HG02885 (cell line): ENCODE data around the gene BABAM2.

Experiments
- ATAC-seq: cut with Tn5 transposase; IDR thresholded peaks from one replicate; pipeline ENCODE4 v1.9.1; 2021; ENCODE audit warnings: mild to moderate bottlenecking; ENCODE audit not compliant: unreplicated experiment, poor library complexity

The BABAM2 gene

DNA sequence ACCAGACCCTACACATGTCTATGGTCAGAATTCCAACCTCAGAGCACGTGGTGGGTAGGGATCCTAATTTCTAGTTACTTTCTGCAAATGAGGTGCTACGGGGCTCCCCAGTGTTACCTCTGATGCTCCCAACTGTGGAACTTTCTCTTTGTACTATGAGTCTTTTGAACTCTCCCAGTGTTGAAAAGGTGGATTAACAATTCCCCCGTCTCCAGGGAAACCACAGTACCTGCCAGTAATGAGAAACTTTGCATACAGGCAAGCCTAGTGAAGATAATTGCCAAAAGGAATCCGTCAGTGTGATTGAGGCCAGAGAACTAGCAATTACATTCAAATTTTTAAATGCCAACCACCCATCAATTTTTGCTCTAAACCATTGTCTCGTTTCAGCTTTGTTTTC is 373.2 kb downstream of the BABAM2 start:
- ATAC-seq = no peak

DNA sequence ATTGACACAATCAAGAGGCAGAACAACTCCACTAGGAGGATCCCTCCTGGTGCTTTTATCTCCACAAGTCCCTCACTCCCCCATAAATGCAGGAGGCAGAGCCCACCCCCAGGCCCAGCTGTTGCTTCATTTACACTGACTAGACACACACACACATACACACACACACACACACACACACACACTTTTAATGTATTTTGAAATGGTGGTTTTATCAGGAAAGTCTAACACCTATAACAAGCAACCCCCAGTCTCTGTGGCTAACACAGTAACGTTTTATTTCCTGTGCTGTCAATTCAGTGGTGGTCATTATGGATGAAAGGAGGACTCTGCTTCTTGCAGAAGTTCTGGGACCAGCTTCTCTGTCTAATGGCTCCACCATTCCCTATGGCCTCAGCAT is 376.8 kb downstream of the BABAM2 start:
- no peak for ATAC-seq

DNA sequence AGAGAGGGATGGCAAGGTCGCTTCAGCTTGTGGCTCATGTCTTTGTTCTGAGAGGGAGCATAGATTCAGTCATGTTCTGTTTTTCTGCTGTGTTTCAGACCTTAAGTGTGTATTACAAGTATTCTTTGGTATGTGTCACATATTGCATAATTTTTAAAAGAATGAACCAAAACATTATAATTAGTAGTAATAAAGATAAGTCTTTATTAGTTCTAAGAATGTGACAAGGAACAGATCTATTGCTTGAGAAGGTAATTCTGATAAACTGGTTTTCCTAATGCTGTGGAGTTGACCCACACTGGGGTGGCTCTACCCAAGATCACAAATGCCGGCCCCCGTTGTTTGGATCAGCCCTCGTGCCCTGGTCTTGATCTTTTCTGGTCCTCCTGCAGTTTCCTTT is 377.9 kb downstream of the BABAM2 start:
- ATAC-seq = no peak

DNA sequence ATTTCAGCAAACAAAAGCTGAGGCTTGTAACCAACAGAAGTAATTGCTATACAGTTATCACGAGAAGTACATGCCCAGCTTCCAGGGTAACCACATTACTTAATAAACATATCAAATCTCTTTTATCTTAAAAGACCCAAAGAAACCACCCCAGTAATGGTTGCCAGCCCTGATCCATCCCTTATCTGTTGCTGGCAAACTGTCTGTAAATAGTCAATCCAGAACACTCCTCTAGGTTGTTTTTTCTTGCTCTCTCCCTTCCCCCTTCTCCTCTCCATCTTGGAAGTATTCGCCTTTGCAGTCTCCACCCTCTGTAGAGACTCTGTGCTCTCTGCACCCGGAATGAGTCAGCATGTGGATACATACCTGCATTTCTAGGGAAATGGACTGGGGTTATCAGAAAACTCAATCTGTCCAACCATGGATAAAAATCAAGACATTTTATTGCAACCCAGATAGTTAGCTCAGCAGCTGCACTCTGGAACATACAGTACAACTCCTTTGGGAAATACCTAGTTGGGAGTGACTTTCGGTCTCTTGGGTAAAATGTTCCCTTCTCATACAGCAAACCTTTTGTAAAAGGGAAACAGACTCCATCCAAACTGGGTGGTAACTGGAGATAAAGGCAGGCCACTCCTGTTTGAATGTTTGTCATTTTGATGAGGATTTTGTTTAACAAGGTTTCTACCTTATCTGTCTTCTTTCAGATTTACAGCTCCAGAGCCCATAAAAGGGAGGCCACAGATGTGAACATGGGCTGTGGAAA is 378.7 kb downstream of the BABAM2 start:
- no peak for ATAC-seq

DNA sequence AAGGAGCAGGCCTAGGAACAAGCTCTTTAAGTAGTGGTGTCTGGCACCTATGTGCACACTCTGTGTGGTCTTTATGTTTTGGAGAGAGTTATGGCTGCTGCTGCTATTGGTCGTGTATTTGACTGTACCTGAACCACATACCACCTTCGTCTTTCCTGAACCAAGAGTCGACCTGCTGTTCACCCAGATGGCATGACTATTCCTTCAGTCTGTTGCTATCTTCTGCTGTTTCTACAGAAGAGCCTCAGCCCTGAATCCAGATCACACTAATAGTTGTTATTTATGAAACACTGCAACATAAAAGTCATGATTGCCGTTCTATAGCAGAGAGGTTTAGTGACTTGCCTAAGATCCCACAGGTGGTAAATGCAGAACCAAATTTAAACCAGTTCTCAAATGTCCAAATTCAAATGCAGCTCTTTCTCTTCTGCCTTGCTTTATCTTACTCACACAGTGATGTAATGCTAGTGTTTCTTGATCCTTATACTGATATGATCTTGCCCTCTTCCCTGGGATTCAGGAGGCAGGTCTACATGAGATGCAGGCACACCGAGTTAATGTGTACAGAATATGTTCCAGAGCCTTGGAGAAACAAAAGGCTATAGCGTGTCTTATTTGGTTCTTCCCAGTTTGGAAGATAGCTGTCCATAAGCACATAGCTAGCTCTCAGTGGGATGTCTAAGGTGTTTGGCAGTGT is 380.1 kb downstream of the BABAM2 start:
- no peak for ATAC-seq

DNA sequence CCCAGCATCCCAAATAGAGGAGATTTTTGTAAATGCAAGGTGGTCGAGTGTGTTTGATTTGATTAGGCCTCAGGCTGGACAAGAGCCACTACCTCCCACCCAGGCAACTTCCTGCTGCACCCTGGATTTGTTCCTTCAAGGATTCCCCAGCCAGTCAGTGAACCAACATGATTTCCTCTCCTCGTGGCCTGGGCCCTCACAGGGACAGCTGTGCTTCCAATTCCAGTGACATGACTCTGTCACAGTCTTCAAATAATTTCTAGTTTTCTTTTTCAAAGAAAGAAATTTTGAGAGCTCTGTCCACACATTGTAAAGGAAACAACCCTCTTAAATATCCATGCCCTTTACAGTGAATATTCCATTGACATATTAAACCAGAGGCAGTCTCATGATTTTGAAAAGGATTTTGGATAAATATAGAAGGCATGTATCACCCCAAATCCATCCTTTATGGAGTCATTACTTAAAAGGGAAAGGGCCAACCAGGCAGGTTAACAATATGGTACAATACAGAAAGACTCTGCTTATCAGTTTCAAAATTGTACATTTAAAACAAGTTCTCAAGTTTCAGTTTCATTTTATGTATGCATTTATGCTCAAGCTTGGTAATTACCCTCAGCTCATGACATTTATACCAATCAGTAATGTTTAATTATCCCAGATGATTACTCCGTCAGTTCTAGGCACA is 380.8 kb downstream of the BABAM2 start:
- ATAC-seq = no peak

DNA sequence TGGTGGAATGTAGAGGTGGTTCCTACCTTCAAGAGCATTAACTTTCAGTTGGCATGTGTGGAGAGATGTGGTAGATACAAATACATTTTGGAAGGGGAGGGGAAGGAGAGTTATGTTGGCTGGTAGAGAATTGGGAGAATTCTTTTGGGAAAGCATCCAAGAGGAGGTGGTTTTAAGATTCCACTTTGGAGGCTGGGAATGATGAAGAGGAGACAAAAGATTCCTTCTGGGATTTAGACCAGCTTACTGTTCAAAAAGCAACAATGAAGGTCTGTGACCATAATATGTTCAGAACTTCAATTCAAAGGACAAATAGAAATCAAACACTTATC is 381.4 kb downstream of the BABAM2 start:
- ATAC-seq = no peak

DNA sequence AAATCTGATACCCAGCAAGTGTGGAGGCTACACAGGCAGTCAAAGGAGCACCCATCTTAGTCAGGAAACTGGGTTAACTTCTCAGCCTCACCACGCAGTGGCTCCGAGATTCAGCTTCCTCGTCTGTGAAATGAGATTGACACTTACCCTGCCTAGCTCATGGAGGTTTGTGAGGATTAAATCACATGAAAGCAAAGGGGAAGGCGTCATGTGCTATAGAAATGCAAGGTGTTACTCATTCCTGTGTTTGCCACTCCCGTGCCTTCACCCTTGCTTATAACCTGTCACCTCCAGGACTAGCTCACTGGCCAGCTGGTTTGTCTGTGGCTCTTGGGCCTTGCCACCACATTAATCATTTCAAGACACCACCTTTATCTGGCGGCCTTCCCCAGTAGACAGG is 383.2 kb downstream of the BABAM2 start:
- no peak for ATAC-seq

DNA sequence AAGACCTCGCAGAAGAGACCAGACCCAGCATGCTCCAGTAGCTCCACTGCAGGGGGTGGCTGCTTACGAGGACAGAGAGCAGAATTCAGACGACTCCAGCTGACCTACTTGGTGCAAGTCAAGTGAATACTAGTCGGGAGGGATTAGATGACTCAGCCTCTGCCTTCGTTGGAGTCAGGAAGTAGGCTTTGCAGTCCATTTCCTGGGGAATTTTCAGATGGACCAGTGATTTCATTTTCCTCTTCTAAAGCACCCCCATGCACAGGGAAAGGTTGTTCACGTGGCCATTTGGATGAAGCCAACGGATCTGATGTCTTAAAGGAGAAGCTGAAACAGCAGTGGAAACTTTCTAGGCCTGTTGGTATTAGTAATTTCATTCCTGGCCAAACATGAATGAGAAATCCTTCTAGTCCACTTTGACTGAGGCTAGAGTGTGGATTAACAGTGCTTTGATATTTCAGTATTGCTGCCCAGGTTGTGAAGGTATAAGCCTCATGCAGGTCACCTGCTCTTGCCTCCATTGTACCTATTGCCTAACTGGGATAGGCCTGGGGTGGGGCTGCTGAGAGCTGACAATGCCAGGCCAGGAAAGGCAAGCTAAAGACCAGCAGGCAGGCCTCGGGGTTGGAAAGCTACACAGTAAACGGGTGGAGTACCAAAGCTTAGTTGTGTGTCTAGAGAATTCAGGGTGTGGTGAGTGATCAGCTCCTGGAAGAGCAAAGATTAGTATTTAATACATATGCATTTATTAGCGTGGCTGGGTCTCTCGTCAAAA is 384.6 kb downstream of the BABAM2 start:
- ATAC-seq = no peak

DNA sequence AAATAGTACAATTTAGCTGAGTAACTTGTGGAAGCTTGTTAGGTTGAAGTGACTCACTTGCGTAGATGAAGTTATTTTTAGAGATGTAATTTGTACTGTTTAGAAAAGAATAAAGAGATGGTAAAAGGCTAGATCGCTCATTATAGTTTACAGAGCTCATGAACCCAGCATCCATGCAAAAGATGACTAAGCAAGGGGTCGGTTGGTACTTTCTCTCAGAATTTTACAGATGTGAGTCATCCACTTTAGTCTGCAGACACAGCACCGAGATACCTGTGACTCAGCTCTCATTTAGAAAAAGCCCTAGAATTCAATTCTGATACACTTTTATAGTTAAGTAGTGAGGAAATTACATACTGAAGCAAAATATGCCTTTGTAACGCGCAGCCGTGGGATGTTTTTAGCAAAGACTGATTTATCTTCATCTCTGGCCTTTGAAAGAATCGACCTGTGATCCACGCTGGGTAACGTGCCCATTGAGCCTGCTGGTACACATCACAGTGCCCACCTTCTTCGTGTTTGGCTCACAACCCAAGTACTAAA is 385.6 kb downstream of the BABAM2 start:
- no peak for ATAC-seq

DNA sequence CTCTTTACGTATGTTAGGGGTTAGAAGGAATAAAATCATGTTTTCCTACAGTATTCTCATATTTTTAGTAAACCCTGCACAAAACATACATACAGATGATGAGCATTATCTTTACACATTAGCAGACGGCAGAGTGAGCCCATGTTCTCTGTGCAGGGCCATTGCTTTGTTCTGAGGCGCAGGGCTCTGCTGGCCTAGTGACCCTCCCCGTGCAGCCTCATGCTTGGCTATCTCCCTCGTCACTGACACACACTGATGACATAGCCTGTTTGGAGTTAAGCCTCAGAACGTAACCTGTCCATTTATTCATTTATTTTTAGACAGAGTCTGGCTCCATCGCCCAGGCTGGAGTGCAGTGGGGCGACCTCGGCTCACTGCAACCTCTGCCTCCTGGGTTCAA is 386.3 kb downstream of the BABAM2 start:
- ATAC-seq = no peak

DNA sequence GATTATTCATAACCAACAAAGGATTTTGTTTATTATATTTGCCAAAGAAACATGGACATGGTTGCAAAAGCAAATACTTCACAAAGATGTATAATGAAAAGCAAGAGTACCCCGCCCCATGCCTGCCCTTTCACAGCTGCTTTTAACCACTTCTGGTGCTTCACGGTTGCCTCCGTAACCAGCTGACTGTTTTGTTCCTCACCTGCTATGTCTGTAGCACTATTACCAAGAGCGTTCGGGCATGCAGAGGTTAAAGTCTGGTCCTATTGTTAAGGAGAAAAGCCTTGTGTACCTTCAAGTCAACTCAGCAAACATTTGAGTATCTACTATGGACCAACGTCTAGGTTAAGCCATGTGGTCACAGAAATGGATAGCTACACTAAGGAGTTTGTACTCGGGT is 386.9 kb downstream of the BABAM2 start:
- no peak for ATAC-seq

DNA sequence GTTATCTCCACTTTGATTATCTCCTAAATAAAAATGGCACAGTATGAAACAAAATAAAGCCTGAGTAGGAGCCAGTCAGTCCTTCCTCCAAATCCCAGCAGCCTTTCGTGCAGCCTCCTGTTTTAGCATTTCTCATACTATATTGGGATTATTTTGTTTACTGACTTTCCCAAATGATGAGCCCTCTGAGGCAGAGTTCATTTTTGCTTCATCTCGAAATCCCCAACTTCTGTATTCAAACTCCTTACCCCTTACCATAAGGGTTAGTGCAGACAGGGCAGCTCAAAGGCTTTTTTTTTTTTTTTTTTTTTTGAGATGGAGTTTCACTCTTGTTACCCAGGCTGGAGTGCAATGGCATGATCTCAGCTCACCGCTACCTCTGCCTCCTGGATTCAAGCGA is 388.8 kb downstream of the BABAM2 start:
- no peak for ATAC-seq

DNA sequence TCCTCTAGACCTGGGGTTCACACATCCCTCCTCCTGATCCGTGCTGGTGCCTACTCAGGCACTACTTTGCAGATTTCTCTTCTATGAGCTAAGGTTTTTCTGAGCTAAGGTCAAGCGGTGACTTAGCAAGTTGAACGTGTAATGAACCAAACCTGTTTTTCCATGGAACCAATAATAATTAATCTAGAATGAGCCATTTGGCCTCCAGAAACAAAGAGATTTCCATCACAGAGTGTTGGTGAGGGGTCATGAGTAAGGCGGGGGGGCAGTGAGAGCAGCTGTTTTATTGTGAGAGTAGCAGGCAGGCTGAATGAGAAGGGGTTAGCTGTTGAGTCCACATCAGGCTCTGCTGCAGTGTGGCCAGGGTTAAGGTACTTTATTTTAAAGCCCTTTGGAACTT is 390.1 kb downstream of the BABAM2 start:
- ATAC-seq = no peak

DNA sequence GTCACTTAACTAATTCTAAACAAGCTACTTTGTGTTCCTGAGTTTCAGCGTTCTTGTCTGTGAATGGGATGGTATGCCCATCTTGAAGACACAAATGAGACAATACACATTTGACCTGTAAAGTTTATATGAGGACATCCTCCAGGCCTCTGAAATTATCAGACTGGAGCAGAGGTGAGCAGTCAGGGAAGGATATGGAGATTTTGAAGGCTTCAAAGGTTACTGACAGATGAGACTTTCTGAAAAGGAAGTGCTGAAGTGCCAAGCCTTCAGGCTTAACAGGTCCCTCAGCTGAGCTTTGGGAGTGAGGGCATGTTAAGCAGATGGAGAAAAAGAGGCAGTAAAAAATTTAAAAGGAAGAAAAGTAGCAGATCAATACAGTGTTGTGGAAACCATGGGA is 391.2 kb downstream of the BABAM2 start:
- no peak for ATAC-seq

DNA sequence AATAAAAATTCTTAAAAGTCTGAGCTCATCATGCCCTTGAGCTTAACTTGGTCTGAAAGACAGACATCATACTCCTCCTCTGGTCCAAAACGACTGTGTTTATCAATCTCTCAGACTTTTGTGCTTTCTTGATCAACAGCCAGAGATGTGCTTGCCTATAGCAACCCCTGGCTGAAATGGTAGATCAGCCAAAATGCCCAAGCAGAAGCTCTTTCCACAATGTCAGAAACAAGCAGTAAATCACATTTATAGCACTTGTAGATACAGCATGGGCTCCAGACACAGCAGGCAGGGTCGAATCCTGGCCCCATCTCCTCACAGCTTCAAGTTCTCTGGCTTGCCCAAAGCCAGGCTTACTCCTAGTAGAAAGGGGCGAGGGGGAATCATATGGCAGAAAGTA is 391.7 kb downstream of the BABAM2 start:
- ATAC-seq = no peak

DNA sequence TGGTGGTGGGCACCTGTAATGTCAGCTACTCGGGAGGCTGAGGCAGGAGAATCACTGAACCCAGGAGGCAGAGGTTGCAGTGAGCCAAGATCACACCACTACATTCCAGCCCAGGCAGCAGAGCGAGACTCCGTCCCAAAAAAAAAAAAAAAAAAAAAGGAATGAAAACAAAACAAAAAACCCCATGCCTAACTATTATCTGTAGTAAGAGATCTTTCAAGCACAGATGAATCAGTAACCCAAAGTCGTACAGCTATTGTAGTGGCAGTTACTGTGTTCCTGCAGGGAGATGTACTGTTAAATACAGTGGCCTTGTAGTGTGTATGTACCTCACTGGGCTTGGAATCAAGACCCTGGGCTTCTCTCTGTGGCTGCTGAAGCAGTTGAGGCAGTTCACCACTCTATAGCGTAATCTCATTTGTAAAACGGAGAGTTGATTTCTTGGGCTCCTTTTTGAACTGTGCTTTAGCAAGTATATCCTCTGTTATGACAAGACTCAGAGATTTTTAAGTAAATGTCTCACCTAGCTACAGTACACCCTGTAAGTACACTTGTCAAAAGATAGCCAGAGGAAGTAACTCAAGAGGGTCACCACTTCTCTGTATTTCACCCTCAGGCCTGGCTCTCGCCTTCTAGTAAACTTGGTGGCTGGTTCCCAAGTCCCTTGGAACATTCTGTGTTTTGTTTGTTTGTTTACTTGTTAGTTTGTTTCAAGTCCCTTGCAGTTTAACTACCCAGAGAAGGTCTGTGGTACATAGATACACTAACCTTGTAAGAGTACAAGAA is 392.5 kb downstream of the BABAM2 start:
- no peak for ATAC-seq

DNA sequence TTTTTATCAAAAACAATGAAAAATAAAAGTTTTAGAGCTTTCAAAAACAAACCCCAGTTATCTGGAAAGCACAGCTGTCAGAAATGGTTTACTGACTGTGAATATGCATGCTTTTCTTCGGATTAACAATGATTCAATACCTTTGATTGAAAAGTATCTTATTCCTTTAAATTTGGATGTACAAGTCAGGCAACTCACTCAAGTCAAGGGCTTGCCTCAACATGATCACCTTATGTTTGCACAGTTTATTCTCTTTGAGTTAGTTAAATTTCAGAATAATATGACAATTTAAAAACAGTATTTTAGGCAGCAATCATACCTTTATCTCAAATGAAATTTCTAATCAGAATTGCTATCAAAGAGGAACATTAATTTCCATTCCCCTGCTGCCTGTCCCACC is 393.3 kb downstream of the BABAM2 start:
- no peak for ATAC-seq

DNA sequence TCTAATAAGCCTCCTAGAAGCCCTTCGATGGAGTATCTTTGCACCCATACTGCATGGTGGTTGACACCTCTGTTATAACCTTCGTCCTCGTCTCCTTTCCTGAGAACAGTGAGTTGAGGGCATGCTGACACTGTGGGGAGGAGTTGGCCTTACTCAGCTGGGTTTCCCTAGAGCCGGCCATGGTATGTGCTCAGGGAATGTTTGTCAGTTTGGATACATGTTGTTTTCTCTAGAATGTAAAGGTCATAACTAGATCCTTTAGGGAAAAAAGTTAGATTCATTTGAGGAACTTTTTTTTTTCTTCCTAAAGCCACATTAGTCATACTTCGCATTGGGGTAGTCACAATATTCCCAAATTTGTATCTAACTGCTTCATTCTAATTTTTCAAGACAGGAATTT is 396.1 kb downstream of the BABAM2 start:
- no peak for ATAC-seq
